MM.1S (cell line): ENCODE measurements around the gene KCNAB3.

Experiments used
- CTCF ChIP-seq: fragments of 300-600 bp; sonication (generic); IDR thresholded peaks from 2 replicates; pipeline ENCODE4 v1.5.1; 2016; ENCODE audit warnings: antibody characterized with exemption, low read length, mixed read lengths
- EZH2 ChIP-seq: fragments of 300-600 bp; sonication (generic); optimal IDR thresholded peaks from 2 replicates; pipeline ENCODE3; 2017; ENCODE audit warnings: low read depth, mild to moderate bottlenecking, antibody characterized with exemption, low read length, mixed read lengths

DNA sequence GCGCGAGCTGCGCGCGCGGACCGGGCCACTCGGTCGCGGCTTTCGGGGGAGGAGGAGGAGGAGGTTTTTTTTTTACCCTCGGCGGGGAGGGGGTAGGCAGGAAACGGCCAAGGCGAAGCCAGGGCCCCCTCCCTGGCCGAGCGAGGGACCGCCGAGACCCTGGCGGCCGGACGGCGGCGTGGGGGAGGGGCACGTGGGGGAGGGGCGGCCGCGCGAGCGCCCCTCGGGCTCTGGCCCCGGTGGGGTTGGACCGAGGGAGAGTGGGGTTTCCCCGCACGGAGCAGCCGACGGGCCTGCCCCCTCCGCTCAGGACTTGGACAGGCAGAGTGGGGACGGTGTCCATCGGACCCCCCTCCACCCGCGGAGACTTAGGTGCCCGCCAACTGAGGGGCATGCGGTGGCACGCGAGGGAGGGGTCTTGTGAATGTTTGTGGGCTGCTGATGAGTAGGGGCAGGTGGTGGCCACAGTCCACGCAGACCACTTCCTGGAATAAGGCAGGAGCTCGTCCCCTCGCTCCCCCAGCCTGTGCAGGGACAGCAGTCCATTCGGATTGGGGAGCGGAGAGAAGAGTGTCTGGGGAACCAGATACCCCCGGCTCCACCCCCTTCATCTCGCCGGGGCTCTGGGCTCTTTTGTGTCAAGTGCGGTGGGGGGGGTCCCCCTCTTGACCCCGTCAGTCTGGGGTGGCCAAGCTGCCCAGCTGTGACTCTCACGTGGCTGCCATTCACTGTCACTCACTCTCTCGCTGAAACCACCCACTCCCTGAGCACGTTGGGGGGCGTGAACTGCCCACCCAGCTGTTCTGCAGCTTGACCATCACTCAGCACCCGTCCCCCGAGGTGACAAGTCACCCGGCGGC, 44.1 kb downstream of the KCNAB3 start:
- TF ChIP-seq CTCF, result no peak
- TF ChIP-seq EZH2, result no peak
